DMS153 treated with DMSO at 0.1 percent for 48 hours (cell line): ENCODE measurements around the gene OR2D2.
"Not testable (repeated sequence)": the region's sequence is repeated elsewhere in the genome, so short reads cannot be mapped to it uniquely, and the experiment has no call there.

Experiments used
- DNase-seq: peaks from one replicate; lab custom pipeline; 2025; ENCODE audit not compliant: unreplicated experiment; lab: John Stamatoyannopoulos, UW

Gene OR2D2

GRCh38 chr11:6882751-6883150 is 9.5 kb downstream of the OR2D2 start:
- no peak for DNase-seq

DNA sequence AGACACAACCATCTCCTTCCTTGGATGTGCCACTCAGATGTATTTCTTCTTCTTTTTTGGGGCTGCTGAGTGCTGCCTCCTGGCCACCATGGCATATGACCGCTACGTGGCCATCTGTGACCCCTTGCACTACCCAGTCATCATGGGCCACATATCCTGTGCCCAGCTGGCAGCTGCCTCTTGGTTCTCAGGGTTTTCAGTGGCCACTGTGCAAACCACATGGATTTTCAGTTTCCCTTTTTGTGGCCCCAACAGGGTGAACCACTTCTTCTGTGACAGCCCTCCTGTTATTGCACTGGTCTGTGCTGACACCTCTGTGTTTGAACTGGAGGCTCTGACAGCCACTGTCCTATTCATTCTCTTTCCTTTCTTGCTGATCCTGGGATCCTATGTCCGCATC is 15.4 kb downstream of the OR2D2 start:
- DNase-seq: no peak

- no peak for DNase-seq
These were observed 16.0 kb downstream of the OR2D2 start, which contains the start of gene OR10A4 for GRCh38 chr11:6876325-6876724. Gene OR10A4, plus strand, starts transcription at chr11:6876625. Its CDS starts 23 bp downstream, at chr11:6876648.

DNA sequence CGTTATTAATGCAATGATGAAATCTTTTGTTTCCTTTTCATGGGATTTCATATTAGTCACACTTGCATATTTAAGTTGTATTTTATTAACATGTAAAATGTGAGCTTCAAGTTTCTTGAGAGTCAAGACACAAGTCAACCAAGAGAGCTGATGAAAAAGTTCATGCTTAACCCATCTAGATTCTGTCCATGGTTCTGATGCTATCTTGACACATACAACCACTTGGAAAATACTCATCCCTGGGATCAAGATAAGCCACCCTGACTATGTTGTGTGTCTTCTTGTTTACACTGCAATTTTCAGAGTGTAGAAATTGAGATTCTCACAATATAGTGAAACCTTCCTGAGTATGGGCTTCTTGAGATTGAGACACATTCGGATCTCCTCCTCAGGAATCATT is 16.5 kb downstream of the OR2D2 start:
- DNase-seq: no peak

- DNase-seq: no peak
These were observed 21.0 kb downstream of the OR2D2 start for GRCh38 chr11:6871278-6871677.

DNA sequence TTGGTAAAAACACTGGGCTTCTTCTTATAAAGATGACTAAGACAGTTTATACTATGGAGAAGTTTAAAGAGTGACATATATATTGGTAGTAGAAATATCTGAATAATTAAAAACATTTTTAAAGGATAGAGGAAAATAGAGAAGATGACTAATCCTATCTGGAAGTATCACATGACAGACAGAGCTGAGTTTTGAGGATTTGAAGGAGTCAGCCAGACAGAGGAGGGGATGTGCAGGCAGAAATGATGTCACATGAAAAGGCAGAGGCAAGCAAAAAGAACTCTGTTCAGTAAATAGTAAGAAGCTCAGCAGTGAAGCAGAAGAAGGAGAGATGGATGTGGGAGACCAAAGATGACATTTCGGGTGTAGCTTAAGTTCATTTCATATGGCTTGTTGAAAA is 27.9 kb downstream of the OR2D2 start:
- no peak for DNase-seq

DNA sequence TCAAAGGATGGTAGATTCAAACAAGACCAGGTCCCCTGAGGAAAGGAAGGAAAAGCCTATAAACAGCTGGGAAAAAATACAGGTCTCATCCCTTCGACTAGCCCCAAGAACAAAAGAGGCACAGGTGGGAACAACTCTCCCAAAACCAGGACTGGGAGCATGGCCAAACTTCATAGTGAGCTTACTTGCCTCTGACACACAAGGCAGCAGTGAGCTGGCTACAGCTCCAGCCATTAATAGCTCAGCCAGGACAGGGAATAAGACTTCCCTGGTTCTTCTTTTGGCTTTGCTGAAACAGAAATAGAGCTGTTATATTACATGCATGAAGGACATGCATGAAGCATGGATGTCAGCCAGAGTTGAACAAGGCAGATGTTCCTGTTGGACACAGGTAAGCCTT is 29.3 kb downstream of the OR2D2 start, which contains the start of gene OR10A2:
Gene OR10A2 (plus strand): TSS at position 97 of the 400 bp plus-strand sequence. CDS start 6,698 bp downstream, outside the sequence.
- no peak for DNase-seq

DNA sequence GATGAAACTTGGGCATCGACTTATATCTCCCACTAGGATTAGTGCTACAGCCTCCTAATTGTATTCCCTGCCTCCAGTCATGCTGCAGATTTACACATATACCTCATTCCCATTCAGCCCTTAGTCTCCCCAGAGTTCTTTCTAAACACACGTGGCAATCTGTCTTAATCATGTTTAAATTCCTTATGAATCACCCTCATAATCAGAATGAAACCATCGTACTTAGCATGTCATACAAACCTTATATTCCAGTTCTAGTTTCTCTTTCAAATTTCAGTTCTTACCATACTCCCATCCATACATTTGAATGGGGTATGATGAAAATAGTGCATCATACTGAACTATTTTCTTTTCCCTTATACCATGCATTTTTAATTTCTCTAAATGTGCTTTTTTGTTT is 35.4 kb downstream of the OR2D2 start:
- DNase-seq: no peak

DNA sequence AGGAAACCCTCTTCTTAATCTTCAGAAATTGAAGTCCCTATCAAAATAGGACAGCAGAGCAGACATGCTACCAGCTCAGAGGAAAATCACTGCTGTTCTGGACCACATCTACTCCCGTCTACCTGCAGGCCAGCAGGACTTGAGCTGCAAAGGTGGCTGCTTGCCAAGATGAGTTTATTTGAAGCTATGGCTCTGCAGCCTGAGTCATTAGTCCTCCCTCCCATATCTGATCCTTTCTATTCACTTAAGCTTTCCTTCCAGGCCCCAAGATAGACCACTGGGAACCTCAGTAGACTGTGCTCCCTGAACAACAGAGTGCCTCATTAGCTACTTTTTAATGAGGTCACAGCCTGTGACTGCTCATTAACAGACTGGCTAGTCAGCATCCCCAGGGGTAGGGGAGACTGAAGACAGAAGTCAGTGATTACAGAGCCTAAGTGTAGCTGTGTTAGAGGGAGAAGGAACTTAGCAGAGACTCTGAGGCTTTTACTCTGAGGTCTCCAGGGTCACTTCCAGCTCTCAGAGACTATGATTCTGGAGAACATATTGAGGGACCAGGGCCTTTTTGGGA is 36.2 kb downstream of the OR2D2 start:
- no peak for DNase-seq

GRCh38 chr11:6854801-6855200 is 37.5 kb downstream of the OR2D2 start:
- not testable (repeated sequence) for DNase-seq

DNA sequence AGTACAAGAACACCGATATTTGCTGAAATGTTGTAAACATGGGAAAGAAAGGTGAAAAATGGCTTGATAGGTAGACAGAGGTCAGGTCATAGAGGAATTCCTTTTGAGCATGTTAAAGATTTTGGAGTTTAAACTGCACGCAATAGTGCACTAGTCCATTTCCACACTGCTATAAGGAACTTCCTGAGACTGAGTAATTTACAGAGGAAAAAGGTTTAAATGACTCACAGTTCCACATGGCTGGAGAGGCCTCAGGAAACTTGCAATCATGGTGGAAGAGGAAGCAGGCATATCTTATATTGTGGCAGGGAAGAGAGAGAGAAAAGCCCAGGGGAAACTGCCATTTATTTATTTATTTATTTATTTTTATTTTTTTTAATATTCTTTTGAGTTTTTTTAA is 41.8 kb downstream of the OR2D2 start:
- no peak for DNase-seq

DNA sequence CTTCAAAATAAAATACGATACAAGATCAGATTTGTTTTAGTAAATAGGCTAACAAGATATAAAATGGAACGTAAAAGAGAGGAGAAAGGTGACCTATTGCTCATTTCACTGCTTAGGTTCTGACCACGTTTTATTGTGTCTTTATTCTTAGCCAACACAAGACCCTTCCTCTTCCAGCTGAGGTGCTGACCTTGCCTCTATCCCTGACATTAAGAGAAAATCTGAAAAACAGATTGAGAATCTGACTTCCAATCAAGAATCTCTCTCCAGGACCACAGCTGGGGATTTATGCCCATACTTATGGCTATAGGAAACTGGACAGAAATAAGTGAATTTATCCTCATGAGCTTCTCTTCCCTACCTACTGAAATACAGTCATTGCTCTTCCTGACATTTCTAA is 46.9 kb downstream of the OR2D2 start, which contains the start of gene OR10A5:
Gene OR10A5 (plus strand): TSS at position 301 of the 400 bp plus-strand sequence. CDS start 0 bp downstream, at position 301.
- DNase-seq: no peak

GRCh38 chr11:6844356-6844755 is 47.9 kb downstream of the OR2D2 start:
- DNase-seq: no peak

DNA sequence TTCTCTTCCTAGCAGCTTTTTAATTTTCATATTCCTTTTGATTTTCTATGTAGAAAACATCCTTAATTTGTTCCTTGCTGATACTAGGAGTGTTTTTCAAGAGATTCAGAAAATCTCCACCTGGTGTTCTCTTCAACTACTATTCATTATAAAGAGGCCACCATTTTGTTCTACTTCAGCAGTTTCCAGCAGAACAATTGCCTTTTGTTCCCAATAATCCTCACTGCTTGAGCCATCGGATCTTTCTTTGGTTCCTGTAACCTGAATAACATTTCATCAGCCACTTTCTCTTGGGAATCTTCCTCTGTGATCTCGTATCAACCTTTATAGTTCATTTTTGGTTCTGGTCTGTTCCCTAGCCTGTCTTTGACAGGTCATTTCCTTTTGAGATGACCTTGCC is 48.6 kb downstream of the OR2D2 start:
- DNase-seq: no peak

DNA sequence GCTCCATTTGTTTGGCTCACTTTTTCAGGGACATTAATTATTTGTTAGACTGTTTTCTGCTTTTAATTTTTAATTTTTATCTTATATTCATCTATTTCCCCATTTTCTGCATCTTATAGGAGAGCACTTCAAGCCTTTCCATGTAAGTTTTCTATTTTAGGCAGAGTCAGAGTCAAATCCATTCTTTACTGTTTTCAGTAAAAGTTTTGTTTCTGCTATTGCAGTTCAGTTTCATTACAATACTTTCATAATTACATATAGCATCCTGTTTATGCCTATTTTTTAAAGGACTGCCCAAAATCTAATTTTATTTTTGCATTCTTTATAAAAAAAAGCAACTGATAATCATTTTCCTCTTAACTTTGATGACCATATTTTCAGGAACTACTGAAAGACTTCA is 50.6 kb downstream of the OR2D2 start:
- no peak for DNase-seq
